ENCODE data around the gene TTC33. TPM values are rescaled to one million over a fixed set of nuclear protein-coding genes. Genes with fewer than 3 reads are reported as not detected.

TTC33 gene
- total RNA-seq, 4 donors from 2014 or later = 20.2 to 49.0 (median 32.6) TPM

DNA sequence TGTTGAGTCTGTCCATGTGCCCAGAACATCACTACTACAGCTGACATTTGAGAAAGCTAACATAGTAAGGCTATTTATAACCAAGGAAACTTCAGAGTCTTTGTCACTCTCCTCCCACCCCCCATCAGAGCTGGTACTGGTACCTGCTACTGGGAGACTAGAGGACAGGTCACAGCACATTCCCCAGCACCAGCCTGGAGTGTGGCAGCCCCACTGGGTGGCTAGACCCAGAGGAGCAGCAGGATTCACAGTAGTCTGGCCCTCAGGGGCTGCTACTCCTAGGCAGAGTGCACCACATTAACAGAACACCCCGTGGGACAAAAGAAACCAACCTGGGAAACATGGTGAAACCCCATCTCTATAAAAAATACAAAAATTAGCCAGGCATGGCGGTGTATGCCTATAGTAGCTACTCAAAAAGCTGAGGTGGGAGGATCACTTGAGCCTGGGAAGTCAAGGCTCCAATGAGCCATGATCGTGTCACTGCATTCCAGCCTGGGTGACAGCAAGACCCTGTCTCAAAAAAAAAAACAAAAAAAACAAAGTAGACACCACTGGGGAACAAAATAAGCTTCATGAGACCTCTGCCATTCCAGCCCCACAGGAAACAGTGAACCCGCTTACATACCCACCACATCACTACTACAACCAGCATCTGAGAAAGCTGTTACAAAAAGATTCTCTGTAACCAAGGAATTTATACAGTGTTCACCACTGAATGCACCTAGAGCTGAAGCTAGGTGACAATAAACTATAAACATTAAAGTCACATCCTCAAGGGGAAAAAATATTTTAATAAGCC lies 102.3 kb downstream of the TTC33 start:
- H3K27me3 ChIP-seq = no peaks in the 10 kb centered on the region
- no peak overlapping the region for H3K4me3 ChIP-seq
- no peak overlapping the region for H3K27ac ChIP-seq
- TF ChIP-seq, protein P1, sequence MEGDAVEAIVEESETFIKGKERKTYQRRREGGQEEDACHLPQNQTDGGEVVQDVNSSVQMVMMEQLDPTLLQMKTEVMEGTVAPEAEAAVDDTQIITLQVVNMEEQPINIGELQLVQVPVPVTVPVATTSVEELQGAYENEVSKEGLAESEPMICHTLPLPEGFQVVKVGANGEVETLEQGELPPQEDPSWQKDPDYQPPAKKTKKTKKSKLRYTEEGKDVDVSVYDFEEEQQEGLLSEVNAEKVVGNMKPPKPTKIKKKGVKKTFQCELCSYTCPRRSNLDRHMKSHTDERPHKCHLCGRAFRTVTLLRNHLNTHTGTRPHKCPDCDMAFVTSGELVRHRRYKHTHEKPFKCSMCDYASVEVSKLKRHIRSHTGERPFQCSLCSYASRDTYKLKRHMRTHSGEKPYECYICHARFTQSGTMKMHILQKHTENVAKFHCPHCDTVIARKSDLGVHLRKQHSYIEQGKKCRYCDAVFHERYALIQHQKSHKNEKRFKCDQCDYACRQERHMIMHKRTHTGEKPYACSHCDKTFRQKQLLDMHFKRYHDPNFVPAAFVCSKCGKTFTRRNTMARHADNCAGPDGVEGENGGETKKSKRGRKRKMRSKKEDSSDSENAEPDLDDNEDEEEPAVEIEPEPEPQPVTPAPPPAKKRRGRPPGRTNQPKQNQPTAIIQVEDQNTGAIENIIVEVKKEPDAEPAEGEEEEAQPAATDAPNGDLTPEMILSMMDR (IDR thresholded peaks at IDR 0.05 in 4 of 5, conservative IDR thresholded peaks at IDR 0.05 in 1 of 5) = no peak
- TF ChIP-seq POLR2A (IDR thresholded peaks at IDR 0.05) = no peak
- intact Hi-C loops (cut with DNase I; ENCODE audit: low total_unique reads) (no loop called here), in situ Hi-C loops (cut with MboI; ENCODE audit: low sequenced_read_pairs in 4 of 4) (no loop called here)
- ATAC-seq = no peak
- no peaks in the 10 kb centered on the region for H3K36me3 ChIP-seq
- DNase-seq = no peak
- no peaks in the 10 kb centered on the region for H3K9me3 ChIP-seq
- H3K4me1 ChIP-seq = no peaks in the 10 kb centered on the region

DNA sequence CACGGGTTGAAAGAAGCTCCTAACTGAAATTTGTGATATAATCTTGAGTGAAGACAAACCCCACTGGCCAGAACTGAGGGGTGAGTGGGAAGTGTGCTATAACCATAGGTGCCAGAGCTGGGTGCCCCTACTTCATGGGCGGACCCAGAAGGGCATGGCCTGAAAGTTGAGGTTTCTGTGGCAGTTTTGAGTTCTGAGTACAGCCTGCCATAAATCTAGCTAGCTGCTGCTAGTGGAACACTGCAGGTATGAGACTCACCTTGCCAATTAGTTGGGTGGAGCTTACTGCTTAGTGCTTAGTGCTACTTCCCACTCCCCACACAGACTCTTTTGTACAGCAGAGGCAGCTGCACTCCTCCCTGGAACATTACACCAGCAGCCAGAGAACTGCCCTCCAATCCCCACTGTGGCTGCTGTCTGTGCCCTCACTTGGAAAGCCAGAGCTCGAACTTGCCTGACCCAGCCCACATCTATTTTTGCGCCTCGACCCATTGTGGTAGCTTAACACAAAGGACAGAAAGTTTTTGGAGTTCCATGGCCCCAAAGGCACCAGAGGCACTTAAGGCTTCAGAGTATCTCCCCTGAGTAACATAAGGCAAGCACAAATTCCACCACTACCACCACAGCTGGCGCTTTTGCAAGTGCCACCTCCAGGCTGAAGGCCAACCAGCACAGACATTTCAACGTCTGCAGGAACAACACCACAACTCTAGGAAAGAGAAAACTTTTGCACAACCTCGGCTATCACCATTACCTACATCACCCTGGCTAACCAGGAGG lies 103.1 kb downstream of the TTC33 start:
- Histone ChIP-seq H3K27ac (no peak overlapping the region), H3K4me1 (no peaks in the 10 kb centered on the region), H3K4me3 (no peak overlapping the region), H3K36me3 (no peaks in the 10 kb centered on the region), H3K27me3 (no peaks in the 10 kb centered on the region), H3K9me3 (no peaks in the 10 kb centered on the region)
- TF ChIP-seq POLR2A (IDR thresholded peaks at IDR 0.05) = no peak
- TF ChIP-seq, protein P1 (IDR thresholded peaks at IDR 0.05 in 4 of 5, conservative IDR thresholded peaks at IDR 0.05 in 1 of 5) = no peak
- intact Hi-C loops (cut with DNase I; ENCODE audit: low total_unique reads) = no loop called here
- no peak for DNase-seq
- in situ Hi-C loops (cut with MboI; ENCODE audit: low sequenced_read_pairs in 4 of 4) = no loop called here
- ATAC-seq = peak in 1 of 2 donors; percentile 36

DNA sequence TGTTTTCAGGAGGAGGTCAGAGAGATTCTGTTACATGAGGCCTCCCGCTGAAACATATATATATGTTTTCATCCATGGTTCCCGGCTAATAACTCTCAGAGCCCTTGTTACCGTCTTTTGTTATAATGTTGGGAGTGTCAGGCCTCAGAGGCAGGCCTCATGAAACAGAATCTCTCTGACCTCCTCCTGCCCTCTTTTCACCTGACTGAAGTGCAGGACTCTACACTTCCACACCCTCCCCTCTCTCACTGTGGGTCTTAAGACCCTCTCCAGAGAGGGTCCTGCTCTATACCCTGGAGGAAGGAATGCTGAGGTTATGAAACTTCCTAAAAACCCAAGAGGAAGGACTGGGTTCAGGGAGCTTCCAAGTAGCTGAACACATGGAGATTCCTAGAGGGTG lies 104.6 kb downstream of the TTC33 start:
- Histone ChIP-seq H3K4me3 (no peak overlapping the region), H3K27me3 (no peaks in the 10 kb centered on the region), H3K9me3 (no peaks in the 10 kb centered on the region), H3K4me1 (no peaks in the 10 kb centered on the region), H3K27ac (no peak overlapping the region), H3K36me3 (no peaks in the 10 kb centered on the region)
- ATAC-seq (no peak), DNase-seq (no peak)
- in situ Hi-C loops (cut with MboI; ENCODE audit: low sequenced_read_pairs in 4 of 4) = no loop called here
- intact Hi-C loops (cut with DNase I; ENCODE audit: low total_unique reads) = no loop called here
- no peak for TF ChIP-seq POLR2A (IDR thresholded peaks at IDR 0.05)
- TF ChIP-seq, protein P1 (IDR thresholded peaks at IDR 0.05 in 4 of 5, conservative IDR thresholded peaks at IDR 0.05 in 1 of 5) = no peak

DNA sequence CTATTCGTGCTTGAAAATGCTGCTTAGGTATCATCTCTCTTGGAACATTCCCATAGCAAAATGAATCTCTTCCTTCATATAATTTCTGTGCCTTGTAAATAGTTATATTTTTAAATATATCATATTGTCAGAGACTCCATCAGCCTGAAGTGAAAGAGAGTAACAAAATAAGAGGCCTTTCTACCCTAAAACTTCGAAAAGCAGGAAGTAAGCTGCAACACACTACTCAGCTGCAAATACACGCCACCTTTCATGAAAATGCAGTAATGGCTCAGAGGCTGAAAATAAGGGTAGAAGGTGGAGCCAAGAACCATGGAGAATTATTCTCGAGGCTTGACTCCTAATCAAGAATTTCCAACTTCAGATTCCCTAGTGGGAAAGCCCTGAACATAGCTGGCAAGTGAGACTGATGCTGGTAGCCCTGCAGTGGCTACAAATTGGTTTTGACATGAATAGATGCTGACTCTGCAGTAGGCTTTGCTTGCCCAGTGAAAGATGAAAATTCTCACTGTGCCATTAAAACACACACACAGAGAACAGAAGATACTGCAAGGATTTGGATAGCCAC lies 106.2 kb downstream of the TTC33 start:
- TF ChIP-seq POLR2A (IDR thresholded peaks at IDR 0.05) = no peak
- TF ChIP-seq, protein P1 (IDR thresholded peaks at IDR 0.05 in 4 of 5, conservative IDR thresholded peaks at IDR 0.05 in 1 of 5) = no peak
- Histone ChIP-seq H3K27me3 (no peaks in the 10 kb centered on the region), H3K27ac (no peak overlapping the region), H3K4me3 (no peak overlapping the region), H3K4me1 (no peaks in the 10 kb centered on the region), H3K9me3 (no peaks in the 10 kb centered on the region), H3K36me3 (no peaks in the 10 kb centered on the region)
- DNase-seq (no peak), ATAC-seq (no peak)
- in situ Hi-C loops (cut with MboI; ENCODE audit: low sequenced_read_pairs in 4 of 4) = no loop called here
- intact Hi-C loops (cut with DNase I; ENCODE audit: low total_unique reads) = no loop called here
